ENCODE measurements around the gene PAQR9. TPM values are rescaled to one million over a fixed set of nuclear protein-coding genes. Genes with fewer than 3 reads are reported as not detected.

The PAQR9 gene
- total RNA-seq, 2 experiments from 2014 or later, result not detected

- POLR2A ChIA-PET, result no interaction called here
These were observed 32.3 kb downstream of the PAQR9 start for GRCh38 chr3:142931222-142931621.

GRCh38 chr3:142930463-142930862 is 33.0 kb downstream of the PAQR9 start:
- ChIA-PET POLR2A (no interaction called here), CTCF (interaction anchor here (1.3 kb wide), 1 partner anchor 9 kb away, joined by 4 read pairs; no protein-coding TSS in a partner anchor)

More at GRCh38 chr3:142931222-142931621, 32.3 kb downstream of the PAQR9 start:
- CTCF ChIA-PET, result interaction anchor here (0.7 to 1.3 kb wide), 2 partner anchors 9 to 57 kb away, joined by 4 read pairs; no protein-coding TSS in a partner anchor

GRCh38 chr3:142929890-142930289 is 33.6 kb downstream of the PAQR9 start:
- POLR2A ChIA-PET, result no interaction called here
- CTCF ChIA-PET, result no interaction called here

GRCh38 chr3:142929109-142929508 is 34.4 kb downstream of the PAQR9 start:
- CTCF ChIA-PET, result no interaction called here
- POLR2A ChIA-PET, result no interaction called here

- ChIA-PET CTCF (no interaction called here), POLR2A (no interaction called here)
These were observed 37.0 kb downstream of the PAQR9 start for GRCh38 chr3:142926368-142926944.

GRCh38 chr3:142925140-142925539 is 38.3 kb downstream of the PAQR9 start:
- ChIA-PET POLR2A (no interaction called here), CTCF (no interaction called here)

- ChIA-PET POLR2A (no interaction called here), CTCF (no interaction called here)
These were observed 39.8 kb downstream of the PAQR9 start for GRCh38 chr3:142923694-142924093.

- ChIA-PET CTCF (no interaction called here), POLR2A (no interaction called here)
These were observed 46.9 kb downstream of the PAQR9 start for GRCh38 chr3:142916605-142917004.

- ChIA-PET POLR2A (no interaction called here), CTCF (interaction anchor here (0.5 kb wide), 1 partner anchor 267 kb away, joined by 7 read pairs; no protein-coding TSS in a partner anchor)
These were observed 47.8 kb downstream of the PAQR9 start for GRCh38 chr3:142915636-142916035.

- POLR2A ChIA-PET, result no interaction called here
- CTCF ChIA-PET, result no interaction called here
These were observed 49.1 kb downstream of the PAQR9 start for GRCh38 chr3:142914286-142914811.

GRCh38 chr3:142913432-142913831 is 50.0 kb downstream of the PAQR9 start:
- POLR2A ChIA-PET, result no interaction called here
- CTCF ChIA-PET, result no interaction called here

GRCh38 chr3:142912402-142913172 is 50.9 kb downstream of the PAQR9 start:
- CTCF ChIA-PET, result no interaction called here

More at GRCh38 chr3:142912402-142913172, 50.9 kb downstream of the PAQR9 start:
- POLR2A ChIA-PET, result no interaction called here

Other genes with a start within 250 kb of the PAQR9 start
- gene TRPC1, start 239.6 kb downstream of the PAQR9 start, total RNA-seq, result 1 to 10 TPM; 1.4 to 2.1 TPM
- gene PCOLCE2, start 74.6 kb downstream of the PAQR9 start, total RNA-seq, result under 1 TPM; 0.52 to 0.53 TPM
- 100 to 1,000 TPM; 182 to 189 TPM for gene U2SURP, start 37.9 kb upstream of the PAQR9 start, total RNA-seq
- gene CHST2, start 156.1 kb upstream of the PAQR9 start, total RNA-seq, result 1 to 10 TPM; 4.0 to 4.3 TPM